Astrocyte (in vitro differentiated cells and primary cell): ENCODE measurements around the gene ZNF462.

ENCODE experiments used
- EZH2 ChIP-seq: IDR thresholded peaks from 2 replicates; pipeline ENCODE4 v1.6.1; 2012; ENCODE audit warnings: mild to moderate bottlenecking, low read length, inconsistent platforms; ENCODE audit not compliant: insufficient read depth
- TF ChIP-seq, protein P1 (sequence below): IDR thresholded peaks from 2 replicates; pipeline ENCODE4 v1.5.1; 2011; ENCODE audit warnings: low read depth, mild to moderate bottlenecking, inconsistent platforms, low read length, moderate library complexity; ENCODE audit not compliant: insufficient read depth

DNA sequence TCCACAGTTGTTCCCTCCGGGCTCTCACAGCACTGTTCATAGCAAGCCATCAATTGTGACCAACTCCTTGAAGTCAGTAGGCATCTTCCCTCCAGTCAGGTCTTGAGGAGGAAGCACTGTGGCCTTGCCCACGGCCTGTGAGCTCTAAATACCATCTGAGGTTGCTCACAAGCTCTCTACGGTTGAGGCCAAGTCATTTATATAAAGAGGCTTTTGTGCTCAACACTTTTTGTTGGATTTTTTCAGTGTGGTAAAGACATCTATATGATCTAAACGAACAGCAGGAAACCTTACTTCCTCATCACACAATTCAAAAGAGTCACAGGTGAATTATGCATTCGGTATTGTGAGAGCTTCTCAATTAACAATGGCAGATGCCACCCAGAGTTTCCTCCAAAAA, 97.3 kb downstream of the ZNF462 start:
- TF ChIP-seq, protein P1, sequence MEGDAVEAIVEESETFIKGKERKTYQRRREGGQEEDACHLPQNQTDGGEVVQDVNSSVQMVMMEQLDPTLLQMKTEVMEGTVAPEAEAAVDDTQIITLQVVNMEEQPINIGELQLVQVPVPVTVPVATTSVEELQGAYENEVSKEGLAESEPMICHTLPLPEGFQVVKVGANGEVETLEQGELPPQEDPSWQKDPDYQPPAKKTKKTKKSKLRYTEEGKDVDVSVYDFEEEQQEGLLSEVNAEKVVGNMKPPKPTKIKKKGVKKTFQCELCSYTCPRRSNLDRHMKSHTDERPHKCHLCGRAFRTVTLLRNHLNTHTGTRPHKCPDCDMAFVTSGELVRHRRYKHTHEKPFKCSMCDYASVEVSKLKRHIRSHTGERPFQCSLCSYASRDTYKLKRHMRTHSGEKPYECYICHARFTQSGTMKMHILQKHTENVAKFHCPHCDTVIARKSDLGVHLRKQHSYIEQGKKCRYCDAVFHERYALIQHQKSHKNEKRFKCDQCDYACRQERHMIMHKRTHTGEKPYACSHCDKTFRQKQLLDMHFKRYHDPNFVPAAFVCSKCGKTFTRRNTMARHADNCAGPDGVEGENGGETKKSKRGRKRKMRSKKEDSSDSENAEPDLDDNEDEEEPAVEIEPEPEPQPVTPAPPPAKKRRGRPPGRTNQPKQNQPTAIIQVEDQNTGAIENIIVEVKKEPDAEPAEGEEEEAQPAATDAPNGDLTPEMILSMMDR = no peak
- TF ChIP-seq EZH2 = no peak
